PFSK-1 (cell line): ENCODE data around the gene BEGAIN.

Experiments used
- FOXP2 ChIP-seq: optimal IDR thresholded peaks from 2 replicates; pipeline ENCODE3; 2011; ENCODE audit warnings: borderline replicate concordance, control low read depth, inconsistent platforms; ENCODE audit not compliant: insufficient read depth; ENCODE audit errors: extremely low read length, extremely low read depth
- POLR2AphosphoS5 ChIP-seq: IDR thresholded peaks from 2 replicates; pipeline ENCODE4 v1.6.1; 2012; ENCODE audit warnings: low read depth, mild to moderate bottlenecking, control low read depth, low read length, moderate library complexity
- TAF1 ChIP-seq: IDR thresholded peaks from 2 replicates; pipeline ENCODE4 v1.6.1; 2012; ENCODE audit warnings: low read length, control low read depth, borderline replicate concordance; ENCODE audit not compliant: insufficient read depth
- TF ChIP-seq, protein P1 (sequence below), 2 experiments: IDR thresholded peaks; 2 replicates each; pipeline versions ENCODE4 v1.6.1 to v1.8.0; 2011 to 2012; ENCODE audit warnings: low read depth in 2 of 2, low read length in 2 of 2, control low read depth in 1 of 2, inconsistent platforms in 1 of 2, mild to moderate bottlenecking in 1 of 2, moderate library complexity in 1 of 2; ENCODE audit not compliant: insufficient read depth in 1 of 2

DNA sequence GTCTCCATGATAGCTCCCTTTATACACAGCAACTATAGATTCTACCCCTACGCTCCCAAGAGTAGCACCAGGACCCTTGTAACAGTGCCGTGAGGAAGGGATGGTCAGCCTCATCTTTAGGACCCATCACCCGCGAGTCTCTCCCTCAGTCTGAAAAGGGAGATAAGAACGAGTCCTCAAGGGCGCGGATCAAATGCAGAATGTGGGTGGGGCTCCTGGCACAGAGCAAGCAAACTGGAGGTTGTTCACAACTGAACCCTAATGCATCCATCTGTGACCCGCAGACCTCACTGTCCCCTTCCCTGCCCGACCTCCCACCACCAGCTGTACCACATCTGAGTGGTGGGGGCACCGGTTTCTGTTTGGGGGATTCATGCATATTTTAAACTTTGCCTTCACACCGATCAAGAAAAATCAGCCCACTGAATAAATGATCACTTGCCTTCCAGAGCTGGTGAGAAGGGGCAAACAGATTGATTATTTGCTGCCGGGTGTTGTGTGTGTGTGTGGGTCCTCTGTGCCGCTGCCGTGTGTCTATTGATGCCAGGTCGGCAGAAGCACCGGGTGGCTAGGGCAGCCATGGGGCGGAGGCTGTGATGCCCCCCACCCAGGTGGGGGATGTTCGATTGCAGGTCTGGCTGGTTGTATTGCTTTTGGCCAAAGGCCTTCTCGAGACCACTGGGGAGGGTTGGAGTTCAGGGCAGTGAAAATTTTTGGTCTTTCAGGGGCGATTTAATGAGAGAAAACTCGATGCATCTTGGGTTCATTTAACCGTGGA lies 35.7 kb upstream of the BEGAIN start:
- TF ChIP-seq, protein P1, sequence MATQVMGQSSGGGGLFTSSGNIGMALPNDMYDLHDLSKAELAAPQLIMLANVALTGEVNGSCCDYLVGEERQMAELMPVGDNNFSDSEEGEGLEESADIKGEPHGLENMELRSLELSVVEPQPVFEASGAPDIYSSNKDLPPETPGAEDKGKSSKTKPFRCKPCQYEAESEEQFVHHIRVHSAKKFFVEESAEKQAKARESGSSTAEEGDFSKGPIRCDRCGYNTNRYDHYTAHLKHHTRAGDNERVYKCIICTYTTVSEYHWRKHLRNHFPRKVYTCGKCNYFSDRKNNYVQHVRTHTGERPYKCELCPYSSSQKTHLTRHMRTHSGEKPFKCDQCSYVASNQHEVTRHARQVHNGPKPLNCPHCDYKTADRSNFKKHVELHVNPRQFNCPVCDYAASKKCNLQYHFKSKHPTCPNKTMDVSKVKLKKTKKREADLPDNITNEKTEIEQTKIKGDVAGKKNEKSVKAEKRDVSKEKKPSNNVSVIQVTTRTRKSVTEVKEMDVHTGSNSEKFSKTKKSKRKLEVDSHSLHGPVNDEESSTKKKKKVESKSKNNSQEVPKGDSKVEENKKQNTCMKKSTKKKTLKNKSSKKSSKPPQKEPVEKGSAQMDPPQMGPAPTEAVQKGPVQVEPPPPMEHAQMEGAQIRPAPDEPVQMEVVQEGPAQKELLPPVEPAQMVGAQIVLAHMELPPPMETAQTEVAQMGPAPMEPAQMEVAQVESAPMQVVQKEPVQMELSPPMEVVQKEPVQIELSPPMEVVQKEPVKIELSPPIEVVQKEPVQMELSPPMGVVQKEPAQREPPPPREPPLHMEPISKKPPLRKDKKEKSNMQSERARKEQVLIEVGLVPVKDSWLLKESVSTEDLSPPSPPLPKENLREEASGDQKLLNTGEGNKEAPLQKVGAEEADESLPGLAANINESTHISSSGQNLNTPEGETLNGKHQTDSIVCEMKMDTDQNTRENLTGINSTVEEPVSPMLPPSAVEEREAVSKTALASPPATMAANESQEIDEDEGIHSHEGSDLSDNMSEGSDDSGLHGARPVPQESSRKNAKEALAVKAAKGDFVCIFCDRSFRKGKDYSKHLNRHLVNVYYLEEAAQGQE (IDR thresholded peaks at IDR 0.05; ENCODE audit: insufficient read depth in 1 of 2, low read depth in 2 of 2, low read length in 2 of 2): no peak
- TF ChIP-seq POLR2AphosphoS5 (no peak), TAF1 (no peak), FOXP2 (no peak)
